ENCODE data around the gene MSS51. TPM values are rescaled to one million over a fixed set of nuclear protein-coding genes. Genes with fewer than 3 reads are reported as not detected.

MSS51 gene
- total RNA-seq, 1 donor from 2014 or later: 2.8 TPM

GRCh38 chr10:73408061-73408460 is 25.3 kb downstream of the MSS51 start:
- Mint-ChIP-seq H3K36me3 (peaks cover 7% of the 10 kb centered on the region), H3K9me3 (no peaks in the 10 kb centered on the region), H3K27ac (no peak overlapping the region), H3K27me3 (no peaks in the 10 kb centered on the region), H3K4me3 (no peak overlapping the region), H3K4me1 (ENCODE audit: unreplicated experiment) (peaks cover 20% of the 10 kb centered on the region)
- TF ChIP-seq CTCF (conservative IDR thresholded peaks at IDR 0.05): no peak
- no peak for DNase-seq (ENCODE audit: extremely low spot score, unreplicated experiment)

GRCh38 chr10:73407495-73407894 is 25.9 kb downstream of the MSS51 start:
- Mint-ChIP-seq H3K4me3 (no peak overlapping the region), H3K9me3 (no peaks in the 10 kb centered on the region), H3K27ac (no peak overlapping the region), H3K4me1 (ENCODE audit: unreplicated experiment) (peaks cover 15% of the 10 kb centered on the region), H3K36me3 (peaks cover 7% of the 10 kb centered on the region), H3K27me3 (no peaks in the 10 kb centered on the region)
- no peak for TF ChIP-seq CTCF (conservative IDR thresholded peaks at IDR 0.05)
- DNase-seq (ENCODE audit: extremely low spot score, unreplicated experiment): no peak

GRCh38 chr10:73406846-73407245 is 26.5 kb downstream of the MSS51 start:
- H3K9me3 Mint-ChIP-seq: no peaks in the 10 kb centered on the region
- H3K27me3 Mint-ChIP-seq: no peaks in the 10 kb centered on the region
- no peak for DNase-seq (ENCODE audit: extremely low spot score, unreplicated experiment)
- H3K27ac Mint-ChIP-seq: no peak overlapping the region
- peaks cover 7% of the 10 kb centered on the region for H3K36me3 Mint-ChIP-seq
- peaks cover 15% of the 10 kb centered on the region for H3K4me1 Mint-ChIP-seq (ENCODE audit: unreplicated experiment)
- H3K4me3 Mint-ChIP-seq: no peak overlapping the region
- TF ChIP-seq CTCF (conservative IDR thresholded peaks at IDR 0.05): no peak

GRCh38 chr10:73405556-73405955 is 27.8 kb downstream of the MSS51 start:
- Mint-ChIP-seq H3K4me1 (ENCODE audit: unreplicated experiment) (peaks cover 15% of the 10 kb centered on the region), H3K27me3 (no peaks in the 10 kb centered on the region), H3K27ac (no peak overlapping the region), H3K9me3 (no peaks in the 10 kb centered on the region), H3K4me3 (no peak overlapping the region), H3K36me3 (peaks cover 7% of the 10 kb centered on the region)
- no peak for DNase-seq (ENCODE audit: extremely low spot score, unreplicated experiment)
- no peak for TF ChIP-seq CTCF (conservative IDR thresholded peaks at IDR 0.05)

- no peak for DNase-seq (ENCODE audit: extremely low spot score, unreplicated experiment)
- Mint-ChIP-seq H3K4me3 (no peak overlapping the region), H3K4me1 (ENCODE audit: unreplicated experiment) (peaks cover 15% of the 10 kb centered on the region), H3K36me3 (peaks cover 4% of the 10 kb centered on the region), H3K27me3 (no peaks in the 10 kb centered on the region), H3K27ac (no peak overlapping the region), H3K9me3 (no peaks in the 10 kb centered on the region)
- TF ChIP-seq CTCF (conservative IDR thresholded peaks at IDR 0.05): no peak
Observed at GRCh38 chr10:73404690-73405089, 28.7 kb downstream of the MSS51 start.

- H3K4me1 Mint-ChIP-seq (ENCODE audit: unreplicated experiment): peaks cover 4% of the 10 kb centered on the region
- peaks cover 11% of the 10 kb centered on the region for H3K36me3 Mint-ChIP-seq
- no peak for DNase-seq (ENCODE audit: extremely low spot score, unreplicated experiment)
- TF ChIP-seq CTCF (conservative IDR thresholded peaks at IDR 0.05): no peak
- no peaks in the 10 kb centered on the region for H3K9me3 Mint-ChIP-seq
- H3K27me3 Mint-ChIP-seq: no peaks in the 10 kb centered on the region
- H3K27ac Mint-ChIP-seq: no peak overlapping the region
- no peak overlapping the region for H3K4me3 Mint-ChIP-seq
Observed at GRCh38 chr10:73401636-73402035, 31.7 kb downstream of the MSS51 start.
